IMR-90 (cell line): ENCODE data around the gene FUT2.

Experiments used
- CHD1 ChIP-seq: IDR thresholded peaks from 2 replicates; pipeline ENCODE4 v1.6.1; 2012; ENCODE audit warnings: low read depth, low read length, improper control_type of control experiment
- FOS ChIP-seq: fragments of 150-350 bp; IDR thresholded peaks from 2 replicates; pipeline ENCODE4 v1.6.1; 2016; ENCODE audit warnings: low read depth, low read length
- MAFK ChIP-seq: IDR thresholded peaks from 2 replicates; pipeline ENCODE4 v1.6.1; 2012; ENCODE audit warnings: low read depth, low read length, improper control_type of control experiment
- MAZ ChIP-seq: IDR thresholded peaks from 2 replicates; pipeline ENCODE4 v1.6.1; 2012; ENCODE audit warnings: low read depth, mild to moderate bottlenecking, low read length, improper control_type of control experiment, moderate library complexity, borderline replicate concordance
- MXI1 ChIP-seq: IDR thresholded peaks from 2 replicates; pipeline ENCODE4 v1.6.1; 2012; ENCODE audit warnings: low read depth, mild to moderate bottlenecking, low read length, moderate library complexity, borderline replicate concordance
- POLR2A ChIP-seq: IDR thresholded peaks from 2 replicates; pipeline ENCODE4 v1.6.1; 2012; ENCODE audit warnings: mild to moderate bottlenecking, low read depth, low read length
- RAD21 ChIP-seq: IDR thresholded peaks from 2 replicates; pipeline ENCODE4 v1.6.1; 2012; ENCODE audit warnings: low read length, improper control_type of control experiment
- SMC3 ChIP-seq: fragments of 150-350 bp; IDR thresholded peaks from 2 replicates; pipeline ENCODE4 v1.6.1; 2016; ENCODE audit warnings: low read depth, mild to moderate bottlenecking, antibody characterized with exemption, low read length, moderate library complexity
- TF ChIP-seq, protein P1 (sequence below): conservative IDR thresholded peaks from 2 replicates; pipeline ENCODE4 v1.5.1; 2012; ENCODE audit warnings: mild to moderate bottlenecking, low read depth, low read length, improper control_type of control experiment
- TF ChIP-seq, protein P2 (sequence below): fragments of 150-350 bp; IDR thresholded peaks from 2 replicates; pipeline ENCODE4 v1.6.1; 2017; ENCODE audit warnings: mild to moderate bottlenecking, antibody characterized with exemption, low read length, low read depth

DNA sequence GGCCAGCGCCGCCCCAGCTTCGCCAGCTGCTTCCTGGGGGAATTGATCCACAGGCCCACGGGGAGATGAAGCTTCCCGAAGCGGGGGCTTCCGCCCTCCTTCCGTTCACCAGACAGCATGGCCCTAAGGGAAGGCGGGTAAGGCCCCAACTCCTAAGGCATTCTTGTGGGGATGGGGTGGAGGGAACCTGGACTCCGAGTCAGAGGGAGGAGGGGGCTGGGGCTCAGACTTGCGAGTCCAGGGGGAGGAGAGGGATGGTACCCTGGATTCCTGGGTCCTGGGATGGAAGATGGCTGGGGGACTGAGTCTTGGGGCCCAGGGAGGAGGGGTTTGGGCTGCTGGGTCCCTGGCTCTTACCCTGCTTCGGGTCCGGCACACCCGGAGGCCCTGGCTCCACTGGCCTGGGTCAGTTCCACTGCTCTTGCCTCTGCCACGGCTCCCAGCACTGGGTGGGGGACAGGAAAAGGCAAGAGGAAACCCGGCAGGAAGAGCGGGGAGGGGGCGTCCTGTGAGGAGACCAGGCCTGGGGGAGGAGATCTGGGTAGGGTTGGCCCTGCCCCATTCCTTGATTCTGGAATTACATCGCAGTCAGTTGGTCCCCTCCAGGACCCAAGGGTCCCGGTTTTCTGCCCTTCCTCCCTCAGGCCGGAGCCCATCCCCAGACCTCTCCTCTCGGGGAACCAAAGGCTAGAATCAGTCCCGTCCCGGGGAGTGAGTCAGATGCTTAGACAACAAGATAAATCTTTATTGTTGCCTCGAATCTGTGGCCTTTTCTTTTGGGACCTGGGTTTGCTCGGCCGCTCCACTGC is 44.6 kb downstream of the FUT2 start, which contains the start of gene RASIP1:
- TF ChIP-seq, protein P1, sequence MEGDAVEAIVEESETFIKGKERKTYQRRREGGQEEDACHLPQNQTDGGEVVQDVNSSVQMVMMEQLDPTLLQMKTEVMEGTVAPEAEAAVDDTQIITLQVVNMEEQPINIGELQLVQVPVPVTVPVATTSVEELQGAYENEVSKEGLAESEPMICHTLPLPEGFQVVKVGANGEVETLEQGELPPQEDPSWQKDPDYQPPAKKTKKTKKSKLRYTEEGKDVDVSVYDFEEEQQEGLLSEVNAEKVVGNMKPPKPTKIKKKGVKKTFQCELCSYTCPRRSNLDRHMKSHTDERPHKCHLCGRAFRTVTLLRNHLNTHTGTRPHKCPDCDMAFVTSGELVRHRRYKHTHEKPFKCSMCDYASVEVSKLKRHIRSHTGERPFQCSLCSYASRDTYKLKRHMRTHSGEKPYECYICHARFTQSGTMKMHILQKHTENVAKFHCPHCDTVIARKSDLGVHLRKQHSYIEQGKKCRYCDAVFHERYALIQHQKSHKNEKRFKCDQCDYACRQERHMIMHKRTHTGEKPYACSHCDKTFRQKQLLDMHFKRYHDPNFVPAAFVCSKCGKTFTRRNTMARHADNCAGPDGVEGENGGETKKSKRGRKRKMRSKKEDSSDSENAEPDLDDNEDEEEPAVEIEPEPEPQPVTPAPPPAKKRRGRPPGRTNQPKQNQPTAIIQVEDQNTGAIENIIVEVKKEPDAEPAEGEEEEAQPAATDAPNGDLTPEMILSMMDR: no peak
- TF ChIP-seq SMC3 (no peak), POLR2A (no peak), MXI1 (no peak), CHD1 (no peak), MAZ (no peak), MAFK (no peak), RAD21 (no peak), FOS (no peak)
- TF ChIP-seq, protein P2, sequence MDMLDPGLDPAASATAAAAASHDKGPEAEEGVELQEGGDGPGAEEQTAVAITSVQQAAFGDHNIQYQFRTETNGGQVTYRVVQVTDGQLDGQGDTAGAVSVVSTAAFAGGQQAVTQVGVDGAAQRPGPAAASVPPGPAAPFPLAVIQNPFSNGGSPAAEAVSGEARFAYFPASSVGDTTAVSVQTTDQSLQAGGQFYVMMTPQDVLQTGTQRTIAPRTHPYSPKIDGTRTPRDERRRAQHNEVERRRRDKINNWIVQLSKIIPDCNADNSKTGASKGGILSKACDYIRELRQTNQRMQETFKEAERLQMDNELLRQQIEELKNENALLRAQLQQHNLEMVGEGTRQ: no peak
